ENCODE results near the gene METTL3.

The METTL3 gene

GRCh38 chr14:21535545-21536417 lies 24.6 kb upstream of the METTL3 start:
- Mint-ChIP-seq H3K27me3 (peaks cover 58 to 61% of the 10 kb centered on the region in 2 donors), H3K27ac (no peak overlapping the region), H3K36me3 (no peaks in the 10 kb centered on the region), H3K4me3 (peak overlapping the region in 1 of 2 donors; percentile 58), H3K4me1 (peaks cover 10 to 15% of the 10 kb centered on the region in 2 donors), H3K9me3 (no peaks in the 10 kb centered on the region)
- ATAC-seq (replicated peaks), result no peak
- no peak for DNase-seq

- Mint-ChIP-seq H3K9me3 (no peaks in the 10 kb centered on the region), H3K4me3 (no peak overlapping the region), H3K27ac (no peak overlapping the region), H3K36me3 (no peaks in the 10 kb centered on the region), H3K27me3 (peaks cover 57 to 61% of the 10 kb centered on the region in 2 donors), H3K4me1 (peaks cover 10 to 15% of the 10 kb centered on the region in 2 donors)
- ATAC-seq (replicated peaks), result no peak
- DNase-seq, result no peak
Measured at GRCh38 chr14:21534576-21534975, 23.4 kb upstream of the METTL3 start.

- Mint-ChIP-seq H3K27me3 (peaks cover 45 to 59% of the 10 kb centered on the region in 2 donors), H3K9me3 (no peaks in the 10 kb centered on the region), H3K36me3 (no peaks in the 10 kb centered on the region), H3K4me1 (peaks cover 10 to 15% of the 10 kb centered on the region in 2 donors), H3K4me3 (no peak overlapping the region), H3K27ac (no peak overlapping the region)
- DNase-seq (no peak), ATAC-seq (replicated peaks) (no peak)
Measured at GRCh38 chr14:21533294-21533693, 22.2 kb upstream of the METTL3 start.

GRCh38 chr14:21529515-21529914 lies 18.4 kb upstream of the METTL3 start:
- Mint-ChIP-seq H3K4me3 (no peak overlapping the region), H3K27me3 (peaks cover 15 to 31% of the 10 kb centered on the region in 2 donors), H3K4me1 (peaks cover 10% of the 10 kb centered on the region in 2 donors), H3K36me3 (no peaks in the 10 kb centered on the region), H3K27ac (no peak overlapping the region), H3K9me3 (no peaks in the 10 kb centered on the region)
- DNase-seq (no peak), ATAC-seq (replicated peaks) (no peak)

- H3K27ac Mint-ChIP-seq, result no peak overlapping the region
- H3K4me3 Mint-ChIP-seq, result no peak overlapping the region
- peaks cover 10% of the 10 kb centered on the region in 2 donors for H3K4me1 Mint-ChIP-seq
- H3K9me3 Mint-ChIP-seq, result no peaks in the 10 kb centered on the region
- peaks cover 11 to 24% of the 10 kb centered on the region in 2 donors for H3K27me3 Mint-ChIP-seq
- H3K36me3 Mint-ChIP-seq, result no peaks in the 10 kb centered on the region
- no peak for DNase-seq
- no peak for ATAC-seq (replicated peaks)
Measured at GRCh38 chr14:21528381-21529348, 17.5 kb upstream of the METTL3 start.

- ATAC-seq (replicated peaks) (no peak), DNase-seq (no peak)
- Mint-ChIP-seq H3K36me3 (no peaks in the 10 kb centered on the region), H3K9me3 (no peaks in the 10 kb centered on the region), H3K4me1 (peaks cover 10% of the 10 kb centered on the region in 2 donors), H3K4me3 (peak overlapping the region in 1 of 2 donors; percentile 84), H3K27ac (no peak overlapping the region), H3K27me3 (peaks cover 10 to 16% of the 10 kb centered on the region in 2 donors)
Measured at GRCh38 chr14:21527318-21527679, 16.2 kb upstream of the METTL3 start.

- H3K36me3 Mint-ChIP-seq, result no peaks in the 10 kb centered on the region
- ATAC-seq (replicated peaks) (no peak), DNase-seq (no peak)
- peaks cover 5 to 11% of the 10 kb centered on the region in 2 donors for H3K27me3 Mint-ChIP-seq
- H3K9me3 Mint-ChIP-seq, result no peaks in the 10 kb centered on the region
- peaks cover 10% of the 10 kb centered on the region in 2 donors for H3K4me1 Mint-ChIP-seq
- H3K4me3 Mint-ChIP-seq, result peak overlapping the region; percentile 72 to 84
- no peak overlapping the region for H3K27ac Mint-ChIP-seq
Measured at GRCh38 chr14:21526672-21527317, 15.7 kb upstream of the METTL3 start.

- no peaks in the 10 kb centered on the region for H3K9me3 Mint-ChIP-seq
- H3K27me3 Mint-ChIP-seq, result peaks cover 5 to 10% of the 10 kb centered on the region in 2 donors
- H3K36me3 Mint-ChIP-seq, result no peaks in the 10 kb centered on the region
- H3K4me3 Mint-ChIP-seq, result peak within 1 kb of the TSS; percentile 72 to 84
- H3K4me1 Mint-ChIP-seq, result peaks cover 10% of the 10 kb centered on the region in 2 donors
- H3K27ac Mint-ChIP-seq, result peak within 1 kb of the TSS; percentile 78
- DNase-seq, result no peak
- ATAC-seq (replicated peaks), result peak; percentile 51 to 57
Measured at GRCh38 chr14:21525962-21526671, 15.0 kb upstream of the METTL3 start, which contains the start of gene SALL2. TSS of gene SALL2 (minus strand) at chr14:21526346. CDS start at chr14:21526127, 219 bp downstream.

- Mint-ChIP-seq H3K9me3 (no peaks in the 10 kb centered on the region), H3K4me1 (peaks cover 10% of the 10 kb centered on the region in 2 donors), H3K27ac (peak overlapping the region; percentile 27), H3K27me3 (peaks cover 5 to 10% of the 10 kb centered on the region in 2 donors), H3K36me3 (no peaks in the 10 kb centered on the region), H3K4me3 (peak overlapping the region; percentile 72 to 80)
- no peak for DNase-seq
- peak in 1 of 2 donors; percentile 13 for ATAC-seq (replicated peaks)
Measured at GRCh38 chr14:21525571-21525961, 14.4 kb upstream of the METTL3 start.

GRCh38 chr14:21524575-21525490 lies 13.7 kb upstream of the METTL3 start:
- Mint-ChIP-seq H3K4me1 (peaks cover 10% of the 10 kb centered on the region in 2 donors), H3K4me3 (peak overlapping the region; percentile 72 to 80), H3K27me3 (peaks cover 5 to 9% of the 10 kb centered on the region in 2 donors), H3K27ac (peak overlapping the region; percentile 27), H3K9me3 (no peaks in the 10 kb centered on the region), H3K36me3 (no peaks in the 10 kb centered on the region)
- no peak for DNase-seq
- no peak for ATAC-seq (replicated peaks)

GRCh38 chr14:21523203-21523602 lies 12.1 kb upstream of the METTL3 start:
- no peak for DNase-seq
- Mint-ChIP-seq H3K4me3 (no peak overlapping the region), H3K27ac (no peak overlapping the region), H3K4me1 (peaks cover 10% of the 10 kb centered on the region in 2 donors), H3K9me3 (no peaks in the 10 kb centered on the region), H3K36me3 (no peaks in the 10 kb centered on the region), H3K27me3 (peaks cover 6 to 11% of the 10 kb centered on the region in 2 donors)
- no peak for ATAC-seq (replicated peaks)

GRCh38 chr14:21521501-21521900 lies 10.4 kb upstream of the METTL3 start:
- Mint-ChIP-seq H3K4me3 (no peak overlapping the region), H3K9me3 (no peaks in the 10 kb centered on the region), H3K27me3 (peaks cover 6 to 11% of the 10 kb centered on the region in 2 donors), H3K4me1 (peaks cover under 1 to 4% of the 10 kb centered on the region in 2 donors), H3K36me3 (no peaks in the 10 kb centered on the region), H3K27ac (no peak overlapping the region)
- ATAC-seq (replicated peaks), result no peak
- no peak for DNase-seq

Data from stimulated activated naive B cell treated with anti-CD40 and anti-IgM and Interleukin-4, amounts not matched to agents 10 μg/mL and 1 μg/mL and 100 μg/mL, for 72 hours (primary cell).